Fibroblast of skin of right biceps (primary cell): ENCODE results near the gene VPS39.

Experiments used
- DNase-seq: peaks from one replicate; pipeline ENCODE4 v3.0.0-alpha.2; 2013

Gene VPS39

DNA sequence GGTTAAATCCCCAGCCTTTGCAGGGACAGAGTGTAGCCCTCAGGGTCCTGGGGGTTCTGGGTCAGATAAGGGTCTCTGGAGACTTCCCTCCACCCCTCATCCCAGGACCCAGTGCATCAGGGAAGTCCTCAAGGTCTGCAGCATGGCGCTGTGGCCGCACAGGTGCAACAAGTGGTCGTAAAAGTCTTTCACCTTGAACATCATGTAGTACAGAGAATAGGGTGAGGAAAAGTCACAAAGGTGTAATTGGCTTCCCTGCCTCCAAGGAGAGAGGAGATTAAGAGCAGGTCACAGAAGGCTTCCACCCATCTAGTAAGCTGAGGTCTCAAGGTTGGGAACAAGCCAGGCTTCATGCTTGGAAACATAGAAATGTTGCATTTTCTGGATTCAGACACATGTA is 84.6 kb downstream of the VPS39 start:
- no peak for DNase-seq

DNA sequence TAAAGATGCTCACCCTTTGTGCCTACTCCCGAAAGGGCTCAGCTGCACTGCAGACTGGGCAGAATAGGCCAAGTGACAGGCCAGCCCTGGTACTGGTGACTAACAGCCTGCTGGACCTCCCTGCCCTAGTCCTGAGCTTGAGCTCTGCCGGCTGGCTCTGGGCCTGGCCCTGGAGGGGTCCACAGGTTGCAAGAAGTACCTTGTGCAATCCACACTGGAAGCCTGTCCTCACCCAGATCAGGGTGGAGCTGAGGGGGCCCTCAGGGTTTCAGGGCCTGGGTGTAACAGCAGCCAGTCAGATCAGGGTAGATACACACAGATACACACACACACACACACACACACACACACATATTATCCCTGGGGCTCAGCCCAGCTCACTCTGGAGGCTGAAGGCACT is 86.4 kb downstream of the VPS39 start:
- DNase-seq = no peak

DNA sequence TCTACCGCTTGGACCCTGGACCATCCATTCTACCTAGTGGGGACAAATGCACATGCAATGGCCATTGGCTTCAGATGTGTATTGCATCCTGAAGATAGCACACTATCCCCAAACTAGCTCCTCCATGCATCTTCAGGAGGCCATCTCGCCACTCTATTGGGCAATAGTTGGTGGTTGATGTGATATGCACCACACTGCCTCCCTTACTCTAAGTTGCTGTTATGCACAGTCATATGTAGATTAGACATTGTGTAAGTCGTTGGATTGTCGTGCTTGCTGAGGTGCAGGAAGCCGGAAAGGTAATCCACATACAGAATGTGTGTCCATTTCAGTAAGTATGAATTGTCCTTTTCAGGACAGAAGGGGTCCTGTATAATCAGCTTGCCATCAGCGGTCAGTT is 87.1 kb downstream of the VPS39 start:
- DNase-seq = no peak

DNA sequence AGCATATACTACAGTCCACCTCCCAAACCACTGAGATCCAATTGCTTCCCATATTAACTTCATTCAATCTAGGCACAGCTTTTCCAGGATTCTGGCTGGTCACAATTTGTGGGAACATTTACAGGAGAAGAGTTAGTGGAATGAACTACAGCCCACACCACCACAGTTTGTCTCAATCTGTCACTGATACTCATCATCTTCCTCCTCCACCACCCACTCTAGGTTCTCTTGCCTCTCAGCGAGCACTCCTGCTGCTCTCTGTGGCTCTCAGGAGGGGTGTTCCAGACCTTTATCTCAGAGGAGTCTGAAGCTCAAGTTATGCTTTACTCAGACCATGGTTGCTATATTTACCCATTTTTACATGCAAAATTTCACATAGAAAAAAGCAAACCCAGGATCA is 87.8 kb downstream of the VPS39 start:
- DNase-seq = no peak

DNA sequence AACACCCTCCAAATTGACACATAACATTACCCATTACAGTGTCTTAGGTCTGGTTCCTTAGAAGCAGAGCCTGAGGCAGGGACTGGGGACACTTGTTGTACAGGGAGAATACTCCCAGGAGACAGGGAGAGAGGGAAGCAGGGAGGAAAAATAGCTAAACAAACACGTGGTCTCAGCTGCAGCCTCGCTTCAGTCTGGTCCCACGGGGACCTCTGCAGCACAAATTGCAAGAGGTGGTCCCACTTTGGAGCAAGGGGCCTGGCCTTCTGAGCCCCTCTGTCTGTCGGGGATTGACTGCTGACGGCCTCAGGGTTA is 88.7 kb downstream of the VPS39 start:
- DNase-seq = no peak

DNA sequence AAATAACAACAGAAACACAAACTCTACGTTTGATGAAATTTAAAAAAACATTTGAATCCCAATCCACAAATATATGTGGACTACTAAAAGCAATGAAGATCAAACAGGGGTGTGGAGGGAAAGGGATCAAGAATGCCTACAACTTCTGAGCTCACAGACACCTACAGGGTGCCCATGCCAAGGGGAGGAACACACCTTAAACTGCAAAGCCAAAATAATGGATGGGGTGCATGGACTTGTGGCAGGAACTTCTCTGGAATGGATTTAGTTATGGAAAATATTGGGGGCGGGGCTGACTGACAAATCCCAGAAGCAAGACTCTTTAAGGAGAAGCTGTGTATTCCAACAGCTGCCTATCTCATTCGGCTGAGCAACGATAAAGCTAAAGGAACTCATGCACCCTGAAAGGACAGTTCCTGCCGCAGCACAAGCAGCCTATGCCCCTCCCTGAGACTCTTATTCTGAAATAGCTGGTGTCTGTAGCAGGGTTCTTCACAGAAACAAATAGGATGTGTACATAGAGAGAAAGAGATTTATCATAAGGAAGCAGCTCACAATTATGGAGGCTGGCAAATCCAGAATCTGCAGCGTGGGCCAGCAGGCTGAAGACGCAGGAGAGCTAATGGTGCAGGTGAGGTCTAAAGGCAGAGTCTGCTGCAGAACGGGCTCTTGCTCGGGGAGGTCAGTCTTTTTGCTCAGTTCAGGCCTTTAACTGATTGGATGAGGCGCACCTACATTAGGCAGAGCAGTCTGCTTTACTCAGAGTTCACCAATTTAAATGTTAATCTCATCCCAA is 89.3 kb downstream of the VPS39 start:
- no peak for DNase-seq

DNA sequence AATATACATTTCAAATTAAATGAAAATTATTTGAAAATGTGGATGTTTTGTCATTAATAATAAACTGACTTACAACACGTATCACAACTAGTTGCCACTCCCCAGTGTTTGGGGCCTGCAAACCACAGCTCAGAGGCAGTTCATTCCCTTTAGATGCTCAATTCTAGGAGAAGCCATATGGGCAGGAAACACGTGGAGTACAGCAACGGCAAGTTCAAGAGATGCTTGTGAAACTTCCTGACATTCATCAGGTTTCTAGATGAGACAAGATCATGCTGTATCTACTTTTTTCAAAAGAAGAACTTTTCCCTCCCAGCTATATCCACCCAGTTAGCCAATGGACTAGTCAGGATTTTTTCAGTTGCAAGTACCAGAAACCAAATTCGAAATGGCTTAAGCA is 96.2 kb downstream of the VPS39 start:
- no peak for DNase-seq

DNA sequence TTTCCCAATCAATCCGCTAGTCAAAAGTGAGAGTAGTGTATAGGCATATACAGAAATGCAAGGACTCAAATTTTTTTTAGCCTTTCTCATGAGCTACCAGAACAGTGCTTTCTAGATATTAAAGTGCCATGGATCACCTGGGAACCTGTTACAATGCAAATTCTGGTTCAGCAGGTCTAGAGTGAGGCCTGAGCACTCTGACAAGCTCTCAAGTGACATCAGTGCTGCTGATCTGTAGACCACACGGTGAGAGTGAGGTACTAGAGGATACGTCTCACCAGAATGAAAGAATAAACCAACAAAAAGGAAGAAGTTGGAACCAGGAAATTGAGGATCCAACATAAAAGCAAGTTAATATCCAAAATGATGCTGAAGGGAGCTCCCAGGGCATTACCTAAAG is 97.7 kb downstream of the VPS39 start:
- DNase-seq = no peak

DNA sequence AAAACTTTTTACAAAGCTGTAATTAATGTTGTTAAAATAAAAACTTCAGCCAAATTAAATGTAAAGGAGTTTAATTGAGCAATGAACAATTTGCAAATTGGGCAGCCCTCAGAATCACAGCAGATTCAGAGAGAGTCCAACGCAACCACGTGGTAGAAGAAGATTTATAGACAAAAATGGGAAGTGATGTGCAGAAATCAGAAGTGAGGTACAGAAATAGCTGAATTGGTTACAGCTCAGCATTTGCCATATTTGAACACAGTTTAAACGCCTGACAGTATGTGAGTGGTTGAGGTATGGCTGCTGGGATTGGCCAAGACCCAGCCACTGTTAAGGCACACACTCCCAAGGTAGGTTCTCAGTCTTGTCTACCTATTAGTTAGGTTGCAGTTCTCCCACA is 99.3 kb downstream of the VPS39 start:
- DNase-seq = no peak
